Fibroblast of lung (primary cell): ENCODE measurements around the gene FBXL14. TPM values are rescaled to one million over a fixed set of nuclear protein-coding genes. Genes with fewer than 3 reads are reported as not detected.

Source experiments
- DNase-seq, 2 donors: peaks; one replicate each; pipeline versions ENCODE4 v3.0.0 to v3.0.0-alpha.2; 2010; ENCODE audit warnings: low read depth in 2 of 2
- H2AFZ ChIP-seq: 2 replicates; pipeline ENCODE4 v1.5.1; 2012; ENCODE audit warnings: low read length, control low read depth, inconsistent platforms
- H3K27ac ChIP-seq: 2 replicates; pipeline ENCODE4 v1.5.1; 2011; ENCODE audit warnings: low read length, control low read depth; ENCODE audit not compliant: insufficient read depth
- H3K27me3 ChIP-seq: 2 replicates; pipeline ENCODE4 v1.5.1; 2011; ENCODE audit warnings: mild to moderate bottlenecking, low read length; ENCODE audit not compliant: control insufficient read depth, insufficient read depth
- H3K36me3 ChIP-seq: 2 replicates; pipeline ENCODE4 v1.5.1; 2011; ENCODE audit warnings: low read length; ENCODE audit not compliant: control insufficient read depth, insufficient read depth
- H3K4me1 ChIP-seq: 2 replicates; pipeline ENCODE4 v1.5.1; 2011; ENCODE audit warnings: low read length; ENCODE audit not compliant: control insufficient read depth, insufficient read depth; ENCODE audit errors: extremely low read depth
- H3K4me2 ChIP-seq: 2 replicates; pipeline ENCODE4 v1.5.1; 2011; ENCODE audit warnings: low read length, control low read depth; ENCODE audit not compliant: insufficient read depth; ENCODE audit errors: extremely low read depth
- H3K4me3 ChIP-seq, 4 experiments: fragments of 200-600 bp in 1 of 4; sonication (generic) in 1 of 4; replicated peaks in 1 of 4; 2 replicates each; pipeline ENCODE4 v1.5.1; 2011 to 2016; ENCODE audit warnings: low read length in 4 of 4, low read depth in 3 of 4, mild to moderate bottlenecking in 3 of 4, control low read depth in 2 of 4, inconsistent platforms in 1 of 4, mixed read lengths in 1 of 4; ENCODE audit not compliant: insufficient read depth in 1 of 4; ENCODE audit errors: control extremely low read depth in 1 of 4
- H3K79me2 ChIP-seq: 2 replicates; pipeline ENCODE4 v1.5.1; 2012; ENCODE audit warnings: mild to moderate bottlenecking, low read length, inconsistent platforms; ENCODE audit not compliant: control insufficient read depth, insufficient read depth
- H3K9ac ChIP-seq: 2 replicates; pipeline ENCODE4 v1.5.1; 2011; ENCODE audit warnings: mild to moderate bottlenecking, low read length, control low read depth; ENCODE audit not compliant: insufficient read depth
- H3K9me3 ChIP-seq: 2 replicates; pipeline ENCODE4 v1.5.1; 2012; ENCODE audit warnings: low read depth, low read length; ENCODE audit not compliant: control insufficient read depth, insufficient read depth
- H4K20me1 ChIP-seq: 2 replicates; pipeline ENCODE4 v1.5.1; 2011; ENCODE audit warnings: low read length; ENCODE audit not compliant: control insufficient read depth, insufficient read depth; ENCODE audit errors: extremely low read depth
- CTCF ChIP-seq, 2 donors: IDR thresholded peaks in 1 of 2; conservative IDR thresholded peaks in 1 of 2; 1 replicate in 1 of 2; 2 replicates in 1 of 2; pipeline ENCODE4 v1.5.1; 2011 to 2012; ENCODE audit warnings: low read length in 2 of 2, control low read depth in 1 of 2, inconsistent platforms in 1 of 2, low read depth in 1 of 2, mild to moderate bottlenecking in 1 of 2
- EZH2 ChIP-seq: IDR thresholded peaks from 2 replicates; pipeline ENCODE4 v1.5.1; 2012; ENCODE audit warnings: low read length, control low read depth, mild to moderate bottlenecking; ENCODE audit errors: missing control alignments
- polyA plus RNA-seq, 2 donors: library from polyadenylated mRNA; depleted of rRNA in 1 of 2; stranded (reverse) in 1 of 2; unstranded in 1 of 2; fragments of >200 nt; gene quantifications; 2 replicates each; pipeline ENCODE4 v1.2.1, GENCODE V29; 2011 to 2012; ENCODE audit warnings: missing spikeins in 1 of 2
- total RNA-seq: library from RNA; depleted of rRNA; stranded (reverse); fragments of >200 nt; gene quantifications from 2 replicates; pipeline ENCODE4 v1.2.1, GENCODE V29; 2014

FBXL14 gene
- total and polyA plus RNA-seq, 2 donors (not counting 1 experiment from before 2014, with no cell fraction given): 2.6 to 6.4 TPM

GRCh38 chr12:1575408-1576401 is 18.7 kb downstream of the FBXL14 start:
- Histone ChIP-seq H3K4me3 (peak overlapping the region in 3 of 4 experiments; percentile 7 to 39 (median 31)), H3K4me1 (peaks cover 19% of the 10 kb centered on the region), H3K36me3 (no peaks in the 10 kb centered on the region), H3K27me3 (no peaks in the 10 kb centered on the region), H3K27ac (peak overlapping the region; percentile 85), H3K9ac (peak overlapping the region; percentile 49), H3K4me2 (peak overlapping the region; percentile 82), H3K79me2 (peaks cover 66% of the 10 kb centered on the region), H4K20me1 (no peaks in the 10 kb centered on the region), H2AFZ (no peak overlapping the region), H3K9me3 (no peaks in the 10 kb centered on the region)
- peak in 1 of 2 donors; percentile 55 for DNase-seq
- TF ChIP-seq CTCF (conservative IDR thresholded peaks at IDR 0.05 in 1 of 2, IDR thresholded peaks at IDR 0.05 in 1 of 2; ENCODE audit: low read depth in 1 of 2, low read length in 2 of 2): no peak
- no peak for TF ChIP-seq EZH2

GRCh38 chr12:1574865-1575259 is 19.5 kb downstream of the FBXL14 start:
- Histone ChIP-seq H2AFZ (no peak overlapping the region), H3K9ac (no peak overlapping the region), H3K79me2 (peaks cover 68% of the 10 kb centered on the region), H3K27ac (peak overlapping the region; percentile 85), H3K27me3 (no peaks in the 10 kb centered on the region), H3K36me3 (no peaks in the 10 kb centered on the region), H4K20me1 (no peaks in the 10 kb centered on the region), H3K4me2 (peak overlapping the region; percentile 82), H3K4me3 (peak overlapping the region in 1 of 4 experiments; percentile 22), H3K4me1 (peaks cover 19% of the 10 kb centered on the region), H3K9me3 (no peaks in the 10 kb centered on the region)
- no peak for TF ChIP-seq CTCF (conservative IDR thresholded peaks at IDR 0.05 in 1 of 2, IDR thresholded peaks at IDR 0.05 in 1 of 2; ENCODE audit: low read depth in 1 of 2, low read length in 2 of 2)
- no peak for TF ChIP-seq EZH2
- DNase-seq: no peak

- no peaks in the 10 kb centered on the region for H3K27me3 ChIP-seq
- peak overlapping the region; percentile 34 for H3K27ac ChIP-seq
- H3K4me2 ChIP-seq: peak overlapping the region; percentile 44
- H3K9ac ChIP-seq: no peak overlapping the region
- H3K4me1 ChIP-seq: peaks cover 19% of the 10 kb centered on the region
- no peaks in the 10 kb centered on the region for H3K9me3 ChIP-seq
- DNase-seq: no peak
- H3K4me3 ChIP-seq: no peak overlapping the region
- H3K79me2 ChIP-seq: peaks cover 68% of the 10 kb centered on the region
- H4K20me1 ChIP-seq: no peaks in the 10 kb centered on the region
- no peak overlapping the region for H2AFZ ChIP-seq
- TF ChIP-seq CTCF (conservative IDR thresholded peaks at IDR 0.05 in 1 of 2, IDR thresholded peaks at IDR 0.05 in 1 of 2; ENCODE audit: low read depth in 1 of 2, low read length in 2 of 2): no peak
- no peak for TF ChIP-seq EZH2
- no peaks in the 10 kb centered on the region for H3K36me3 ChIP-seq
Observed at GRCh38 chr12:1573960-1574864, 20.2 kb downstream of the FBXL14 start.
